B cell (primary cell): ENCODE measurements around the gene ZNF410. TPM values are rescaled to one million over a fixed set of nuclear protein-coding genes. Genes with fewer than 3 reads are reported as not detected.

Experiments used
- ATAC-seq: fragments of 200-7000 bp; cut with Tn5 transposase; one replicate; pipeline ENCODE4 v1.10.0; 2021; ENCODE audit warnings: low read depth, mild to moderate bottlenecking, moderate number of reproducible peaks, moderate library complexity
- CTCF ChIA-PET: fragments of 350-600 bp; sonication (Branson Sonifier 250); formaldehyde crosslinking; loops from one replicate; lab custom pipeline; 2021; ENCODE audit warnings: antibody characterized with exemption, inconsistent platforms; lab: Charles Lee
- POLR2A ChIA-PET: fragments of 350-600 bp; sonication (Branson Sonifier 250); formaldehyde crosslinking; loops from one replicate; lab custom pipeline; 2021; ENCODE audit warnings: antibody characterized with exemption; lab: Charles Lee
- DNase-seq: peaks from one replicate; pipeline ENCODE4 v3.0.0; 2013
- H2AFZ ChIP-seq: 2 replicates; pipeline ENCODE4 v1.6.1; 2012; ENCODE audit warnings: mild to moderate bottlenecking, low read depth, low read length; ENCODE audit not compliant: insufficient read depth, poor library complexity, severe bottlenecking
- H3K27ac ChIP-seq, 2 donors: 1 replicate in 1 of 2; 2 replicates in 1 of 2; pipeline ENCODE4 v1.5.1; 2012 to 2013; ENCODE audit warnings: low read length in 2 of 2, mild to moderate bottlenecking in 2 of 2, moderate library complexity in 1 of 2
- H3K27me3 ChIP-seq, 4 experiments: fragments of 200-600 bp in 1 of 4; sonication (generic) in 1 of 4; replicated peaks in 1 of 4; 1 replicate in 2 of 4; 2 replicates in 2 of 4; pipeline versions ENCODE4 v1.6.1 to v1.7.0; 2013 to 2016; ENCODE audit warnings: low read length in 3 of 4, mild to moderate bottlenecking in 2 of 4, mixed read lengths in 1 of 4, moderate library complexity in 1 of 4; ENCODE audit not compliant: insufficient read depth in 4 of 4, control insufficient read depth in 3 of 4; ENCODE audit errors: control extremely low read depth in 1 of 4
- H3K36me3 ChIP-seq, 2 experiments: replicated peaks in 1 of 2; 1 replicate in 1 of 2; 2 replicates in 1 of 2; pipeline versions ENCODE4 v1.6.1 to v1.7.1; 2013; ENCODE audit warnings: low read length in 1 of 2; ENCODE audit not compliant: insufficient read depth in 2 of 2, control insufficient read depth in 1 of 2; ENCODE audit errors: control extremely low read depth in 1 of 2, extremely low read depth in 1 of 2
- H3K4me1 ChIP-seq, 2 donors: fragments of 200-600 bp in 1 of 2; sonication (generic) in 1 of 2; 1 replicate in 1 of 2; 2 replicates in 1 of 2; pipeline versions ENCODE4 v1.5.1 to v1.6.1; 2013 to 2017; ENCODE audit warnings: low read length in 2 of 2; ENCODE audit not compliant: control insufficient read depth in 2 of 2, insufficient read depth in 2 of 2
- H3K4me2 ChIP-seq: replicated peaks from 2 replicates; pipeline ENCODE3; 2012; ENCODE audit warnings: mild to moderate bottlenecking, low read depth, low read length; ENCODE audit not compliant: poor library complexity, severe bottlenecking
- H3K4me3 ChIP-seq, 5 experiments: fragments of 200-600 bp in 1 of 5; sonication (generic) in 1 of 5; 1 replicate in 3 of 5; 2 replicates in 2 of 5; pipeline versions ENCODE4 v1.5.1 to v1.7.0; 2011 to 2016; ENCODE audit warnings: low read length in 4 of 5, mild to moderate bottlenecking in 4 of 5, low read depth in 2 of 5, control low read depth in 1 of 5, moderate library complexity in 1 of 5; ENCODE audit not compliant: insufficient read depth in 1 of 5; ENCODE audit errors: control extremely low read depth in 1 of 5, extremely low read depth in 1 of 5
- H3K79me2 ChIP-seq: fragments of 200-600 bp; sonication (generic); one replicate; pipeline ENCODE4 v1.6.0; 2016; ENCODE audit warnings: low read length; ENCODE audit not compliant: control insufficient read depth, insufficient read depth
- H3K9ac ChIP-seq: fragments of 200-600 bp; sonication (generic); 2 replicates; pipeline ENCODE4 v1.6.1; 2017; ENCODE audit warnings: mild to moderate bottlenecking, low read length, moderate library complexity
- H3K9me3 ChIP-seq, 3 donors: one replicate each; pipeline versions ENCODE4 v1.6.1 to v1.7.1; 2013; ENCODE audit warnings: low read length in 2 of 3; ENCODE audit not compliant: control insufficient read depth in 2 of 3, insufficient read depth in 1 of 3; ENCODE audit errors: control extremely low read depth in 1 of 3
- H4K20me1 ChIP-seq: 2 replicates; pipeline ENCODE4 v1.6.0; 2012; ENCODE audit warnings: mild to moderate bottlenecking, low read length; ENCODE audit not compliant: insufficient read depth, control insufficient read depth, poor library complexity, severe bottlenecking
- H3K27ac Mint-ChIP-seq: one replicate; pipeline ENCODE4 v1.8.0; 2021; ENCODE audit warnings: mixed read lengths
- H3K27me3 Mint-ChIP-seq: one replicate; pipeline ENCODE4 v1.8.0; 2021; ENCODE audit warnings: mixed read lengths
- H3K4me1 Mint-ChIP-seq: one replicate; pipeline ENCODE4 v1.8.0; 2021; ENCODE audit warnings: mixed read lengths
- H3K4me3 Mint-ChIP-seq: one replicate; pipeline ENCODE4 v1.8.0; 2021; ENCODE audit warnings: mixed read lengths
- H3K9me3 Mint-ChIP-seq: one replicate; pipeline ENCODE4 v1.8.0; 2022; ENCODE audit warnings: mixed read lengths; ENCODE audit not compliant: insufficient read depth
- EZH2 ChIP-seq: IDR thresholded peaks from 2 replicates; pipeline ENCODE4 v1.6.1; 2012; ENCODE audit warnings: borderline replicate concordance, low read depth, mild to moderate bottlenecking, moderate library complexity, low read length; ENCODE audit not compliant: insufficient read depth, poor library complexity, severe bottlenecking
- WGBS: methylation state at CpG from one replicate; pipeline ENCODE4 v1.1.5; 2013; ENCODE audit warnings: missing lambda C conversion rate; ENCODE audit not compliant: insufficient coverage; 5-methylcytosine and 5-hydroxymethylcytosine counted together
- intact Hi-C: fragments of 100-400 bp; cut with micrococcal nuclease; formaldehyde crosslinking; loops from one replicate; pipeline ENCODE4 v1.10.0; 2022
- polyA plus RNA-seq: library from polyadenylated mRNA; depleted of rRNA; stranded (reverse); fragments of >200 nt; gene quantifications from 2 replicates; pipeline ENCODE4 v1.2.3, GENCODE V29; 2012
- total RNA-seq, 2 donors: library from RNA; stranded (reverse); fragments of 120-200 nt in 1 of 2; gene quantifications; 1 replicate in 1 of 2; 2 replicates in 1 of 2; pipeline versions ENCODE4 v1.2.3 to v1.2.4, GENCODE V29; 2013 to 2022
- TF ChIP-seq, protein P1 (sequence below): fragments of 200-600 bp; IDR thresholded peaks from one replicate; pipeline ENCODE4 v1.8.0; 2022; ENCODE audit warnings: antibody characterized with exemption, mild to moderate bottlenecking

The ZNF410 gene
- total and polyA plus RNA-seq, 2 donors (not counting 1 experiment from before 2014, with no cell fraction given) = 18.9 to 69.0 TPM

DNA sequence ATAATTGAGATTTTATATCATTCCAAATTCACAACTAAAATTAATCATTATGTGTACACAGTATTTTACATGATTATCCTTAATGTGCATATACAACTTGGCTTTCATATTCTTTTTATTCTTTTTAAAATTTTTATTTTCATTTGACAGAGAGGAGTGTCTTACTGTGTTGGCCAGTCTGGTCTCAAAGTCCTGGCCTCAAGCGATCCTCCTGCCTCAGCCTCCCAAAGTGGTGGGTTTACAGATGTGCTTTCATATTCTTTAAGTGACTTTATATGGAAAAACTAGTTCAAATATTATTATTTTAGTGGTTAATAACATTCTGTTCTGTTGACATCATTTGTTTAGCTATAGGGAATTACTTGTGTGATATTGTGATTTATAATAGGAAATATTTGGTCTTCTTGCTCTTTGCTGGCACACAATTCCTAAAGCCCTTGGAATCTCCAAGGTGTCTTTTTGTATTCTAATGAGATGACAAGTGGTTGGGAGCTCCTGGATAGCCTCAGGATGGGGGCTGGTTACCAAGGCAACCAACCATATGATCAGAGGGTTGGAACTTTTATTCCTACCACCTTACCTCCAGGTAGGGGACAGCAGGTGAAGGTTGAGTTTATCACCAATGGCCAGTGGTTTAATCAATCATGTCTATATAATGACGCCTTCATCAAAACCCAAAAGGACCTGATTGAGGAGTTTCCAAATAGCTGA, 16.0 kb upstream of the ZNF410 start:
- no peaks in the 10 kb centered on the region for H3K4me1 Mint-ChIP-seq
- ChIA-PET CTCF (no interaction called here), POLR2A (no interaction called here)
- Histone ChIP-seq H4K20me1 (no peaks in the 10 kb centered on the region), H3K27me3 (no peaks in the 10 kb centered on the region), H3K9ac (no peak overlapping the region), H3K9me3 (no peaks in the 10 kb centered on the region), H3K4me1 (no peaks in the 10 kb centered on the region), H3K4me2 (no peak overlapping the region), H3K27ac (no peak overlapping the region), H3K36me3 (no peaks in the 10 kb centered on the region), H3K4me3 (no peak overlapping the region), H3K79me2 (no peaks in the 10 kb centered on the region), H2AFZ (no peak overlapping the region)
- intact Hi-C loops = no loop called here
- DNase-seq (no peak), ATAC-seq (no peak)
- no CpG with 5 or more reads among the region's 2 CpGs for WGBS
- H3K27me3 Mint-ChIP-seq = no peaks in the 10 kb centered on the region
- H3K9me3 Mint-ChIP-seq = no peaks in the 10 kb centered on the region
- H3K4me3 Mint-ChIP-seq = no peak overlapping the region
- no peak for TF ChIP-seq EZH2
- TF ChIP-seq, protein P1, sequence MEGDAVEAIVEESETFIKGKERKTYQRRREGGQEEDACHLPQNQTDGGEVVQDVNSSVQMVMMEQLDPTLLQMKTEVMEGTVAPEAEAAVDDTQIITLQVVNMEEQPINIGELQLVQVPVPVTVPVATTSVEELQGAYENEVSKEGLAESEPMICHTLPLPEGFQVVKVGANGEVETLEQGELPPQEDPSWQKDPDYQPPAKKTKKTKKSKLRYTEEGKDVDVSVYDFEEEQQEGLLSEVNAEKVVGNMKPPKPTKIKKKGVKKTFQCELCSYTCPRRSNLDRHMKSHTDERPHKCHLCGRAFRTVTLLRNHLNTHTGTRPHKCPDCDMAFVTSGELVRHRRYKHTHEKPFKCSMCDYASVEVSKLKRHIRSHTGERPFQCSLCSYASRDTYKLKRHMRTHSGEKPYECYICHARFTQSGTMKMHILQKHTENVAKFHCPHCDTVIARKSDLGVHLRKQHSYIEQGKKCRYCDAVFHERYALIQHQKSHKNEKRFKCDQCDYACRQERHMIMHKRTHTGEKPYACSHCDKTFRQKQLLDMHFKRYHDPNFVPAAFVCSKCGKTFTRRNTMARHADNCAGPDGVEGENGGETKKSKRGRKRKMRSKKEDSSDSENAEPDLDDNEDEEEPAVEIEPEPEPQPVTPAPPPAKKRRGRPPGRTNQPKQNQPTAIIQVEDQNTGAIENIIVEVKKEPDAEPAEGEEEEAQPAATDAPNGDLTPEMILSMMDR = no peak
- no peak overlapping the region for H3K27ac Mint-ChIP-seq

DNA sequence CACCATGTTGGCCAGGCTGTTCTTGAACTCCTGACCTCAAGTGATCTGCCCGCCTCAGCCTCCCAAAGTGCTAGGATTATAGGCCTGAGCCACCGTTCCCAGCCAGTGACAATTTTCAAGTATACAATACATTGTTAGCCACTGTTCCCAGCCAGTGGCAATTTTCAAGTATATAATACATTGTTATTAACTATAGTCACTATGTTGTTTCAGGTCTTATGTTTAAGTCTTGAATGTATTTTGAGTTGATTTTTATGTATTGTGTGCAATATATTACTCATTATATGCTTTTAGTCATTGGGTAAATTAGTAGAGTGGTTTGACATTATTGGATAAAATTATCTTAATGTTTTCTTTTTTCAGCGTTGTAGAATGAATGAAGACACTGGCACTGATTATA, 13.0 kb upstream of the ZNF410 start:
- DNase-seq = no peak
- Mint-ChIP-seq H3K27me3 (no peaks in the 10 kb centered on the region), H3K9me3 (no peaks in the 10 kb centered on the region), H3K27ac (no peak overlapping the region), H3K4me1 (no peaks in the 10 kb centered on the region), H3K4me3 (no peak overlapping the region)
- no peaks in the 10 kb centered on the region for H3K9me3 ChIP-seq
- no peaks in the 10 kb centered on the region for H4K20me1 ChIP-seq
- ChIA-PET CTCF (no interaction called here), POLR2A (no interaction called here)
- no peak overlapping the region for H3K27ac ChIP-seq
- H3K79me2 ChIP-seq = no peaks in the 10 kb centered on the region
- H3K4me3 ChIP-seq = no peak overlapping the region
- ATAC-seq = no peak
- no peak overlapping the region for H2AFZ ChIP-seq
- no peaks in the 10 kb centered on the region for H3K27me3 ChIP-seq
- TF ChIP-seq EZH2 = no peak
- TF ChIP-seq, protein P1 = no peak
- H3K4me1 ChIP-seq = no peaks in the 10 kb centered on the region
- intact Hi-C loops = no loop called here
- no CpG with 5 or more reads among the region's 3 CpGs for WGBS
- H3K36me3 ChIP-seq = no peaks in the 10 kb centered on the region
- no peak overlapping the region for H3K4me2 ChIP-seq
- no peak overlapping the region for H3K9ac ChIP-seq
